Adrenal gland (tissue), 12 donors: ENCODE results near the gene SPAG16. TPM values are rescaled to one million over a fixed set of nuclear protein-coding genes. Genes with fewer than 3 reads are reported as not detected.

ENCODE experiments used
- DNase-seq, 7 donors: peaks; one replicate each; pipeline ENCODE4 v3.0.0-alpha.2; 2019 to 2020
- H3K27ac ChIP-seq, 5 donors: fragments of 200-600 bp; sonication (generic) in 4 of 5; 1 replicate in 3 of 5; 2 replicates in 2 of 5; pipeline versions ENCODE4 v1.5.1 to v1.8.0; 2016 to 2020; ENCODE audit warnings: mild to moderate bottlenecking in 1 of 5
- H3K27me3 ChIP-seq: fragments of 200-600 bp; 2 replicates; pipeline ENCODE4 v1.8.0; 2021
- H3K36me3 ChIP-seq, 2 donors: fragments of 200-600 bp; replicated peaks in 1 of 2; 1 replicate in 1 of 2; 2 replicates in 1 of 2; pipeline versions ENCODE4 v1.5.1 to v1.8.0; 2018 to 2022
- H3K4me1 ChIP-seq, 2 donors: fragments of 200-600 bp; replicated peaks in 1 of 2; 1 replicate in 1 of 2; 2 replicates in 1 of 2; pipeline versions ENCODE4 v1.5.1 to v1.8.0; 2018 to 2021
- H3K4me3 ChIP-seq, 4 donors: fragments of 200-600 bp; sonication (generic) in 3 of 4; one replicate each; pipeline ENCODE4 v1.5.1; 2016 to 2018
- H3K9me3 ChIP-seq, 3 donors: fragments of 200-600 bp; sonication (generic) in 1 of 3; replicated peaks in 1 of 3; 1 replicate in 2 of 3; 2 replicates in 1 of 3; pipeline versions ENCODE4 v1.5.1 to v1.8.0; 2016 to 2021
- POLR2A ChIP-seq, 2 donors: fragments of 450-650 bp; IDR thresholded peaks; one replicate each; pipeline ENCODE4 v1.6.1; 2017; ENCODE audit warnings: antibody characterized with exemption in 2 of 2, mild to moderate bottlenecking in 2 of 2, moderate library complexity in 1 of 2
- WGBS, 4 donors: extraction: QIAGEN DNeasy Blood & Tissue Kit in 2 of 4; methylation state at CpG; one replicate each; pipeline versions ENCODE4 v1.1.5 to v1.1.7; 2013 to 2017; 5-methylcytosine and 5-hydroxymethylcytosine counted together
- intact Hi-C, 2 donors: fragments of 100-400 bp; cut with DNase I; formaldehyde crosslinking; loops; one replicate each; pipeline versions ENCODE4 v1.14.1 to v1.15.0; 2022 to 2023
- polyA plus RNA-seq, 3 donors: library from polyadenylated mRNA; stranded (reverse); fragments of 200-250 nt in 2 of 3; fragments of 350-450 nt in 1 of 3; fragmentation: Illumina TruSeq in 1 of 3; extraction: RNeasy Lipid Tissue Mini Kit (QIAGEN cat#74804) in 1 of 3; gene quantifications; one replicate each; pipeline ENCODE4 v1.2.3, GENCODE V29; 2013 to 2014
- total RNA-seq, 9 donors: library from RNA; depleted of rRNA in 4 of 9; stranded (reverse); fragments of >200 nt in 4 of 9; fragments of 120-200 nt in 1 of 9; fragmentation: NEBNext Ultra II Directional in 1 of 9; extraction: Animal tissue kit (Norgen Biotek cat#: 25700) in 1 of 9; gene quantifications; one replicate each; pipeline versions ENCODE4 v1.1.0 to v1.2.4, GENCODE V29; 2013 to 2023
- TF ChIP-seq, protein P1 (sequence below), 6 experiments: fragments of 450-650 bp in 4 of 6; fragments of 200-600 bp in 2 of 6; sonication (generic) in 1 of 6; IDR thresholded peaks; 1 replicate in 5 of 6; 2 replicates in 1 of 6; pipeline versions ENCODE4 v1.5.1 to v1.8.0; 2016 to 2021; ENCODE audit warnings: antibody characterized with exemption in 6 of 6, mild to moderate bottlenecking in 2 of 6, moderate library complexity in 1 of 6
- donor health status: healthy with polysubstance abuse.
- donor health status: Bipolar disorder and iron deficiency.
- donor health status: DM: yes; HTN: yes; CAD: no.
- donor health status: DM: no; HTN: no; CAD: no.
- donor health status: DM: no; HTN: no; CAD: no.
- donor health status: DM: yes; HTN: yes; CAD: no.

The SPAG16 gene
- total and polyA plus RNA-seq, 12 donors = 12.4 to 45.3 (median 21.8) TPM

DNA sequence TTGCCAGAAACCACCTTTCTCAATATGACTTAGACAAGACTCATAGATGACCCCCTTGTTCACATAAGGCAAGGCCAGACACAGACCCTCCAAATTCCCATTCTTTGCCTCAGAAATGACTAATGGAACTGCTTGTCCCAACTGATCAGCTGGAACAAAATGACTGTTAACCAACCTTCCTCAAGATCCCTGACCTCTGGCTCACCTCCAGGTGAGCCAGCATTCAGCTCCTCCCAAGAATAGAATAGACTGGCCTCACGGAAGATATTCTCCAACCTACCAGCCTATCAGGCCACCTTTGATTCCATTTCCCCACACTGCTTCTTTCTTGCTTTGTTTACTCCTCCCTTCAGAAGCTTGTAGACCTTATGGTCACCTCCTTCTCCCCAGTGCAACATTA is 930.8 kb downstream of the SPAG16 start:
- no peak for DNase-seq
- H3K36me3 ChIP-seq = no peaks in the 10 kb centered on the region
- intact Hi-C loops = no loop called here
- H3K4me1 ChIP-seq = no peaks in the 10 kb centered on the region
- H3K9me3 ChIP-seq = no peaks in the 10 kb centered on the region
- no peak overlapping the region for H3K27ac ChIP-seq
- H3K27me3 ChIP-seq = no peaks in the 10 kb centered on the region
- TF ChIP-seq, protein P1, sequence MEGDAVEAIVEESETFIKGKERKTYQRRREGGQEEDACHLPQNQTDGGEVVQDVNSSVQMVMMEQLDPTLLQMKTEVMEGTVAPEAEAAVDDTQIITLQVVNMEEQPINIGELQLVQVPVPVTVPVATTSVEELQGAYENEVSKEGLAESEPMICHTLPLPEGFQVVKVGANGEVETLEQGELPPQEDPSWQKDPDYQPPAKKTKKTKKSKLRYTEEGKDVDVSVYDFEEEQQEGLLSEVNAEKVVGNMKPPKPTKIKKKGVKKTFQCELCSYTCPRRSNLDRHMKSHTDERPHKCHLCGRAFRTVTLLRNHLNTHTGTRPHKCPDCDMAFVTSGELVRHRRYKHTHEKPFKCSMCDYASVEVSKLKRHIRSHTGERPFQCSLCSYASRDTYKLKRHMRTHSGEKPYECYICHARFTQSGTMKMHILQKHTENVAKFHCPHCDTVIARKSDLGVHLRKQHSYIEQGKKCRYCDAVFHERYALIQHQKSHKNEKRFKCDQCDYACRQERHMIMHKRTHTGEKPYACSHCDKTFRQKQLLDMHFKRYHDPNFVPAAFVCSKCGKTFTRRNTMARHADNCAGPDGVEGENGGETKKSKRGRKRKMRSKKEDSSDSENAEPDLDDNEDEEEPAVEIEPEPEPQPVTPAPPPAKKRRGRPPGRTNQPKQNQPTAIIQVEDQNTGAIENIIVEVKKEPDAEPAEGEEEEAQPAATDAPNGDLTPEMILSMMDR (IDR thresholded peaks at IDR 0.05) = no peak
- no peak for TF ChIP-seq POLR2A (IDR thresholded peaks at IDR 0.05)
- 69 to 78% (median 71%) methylated on average over 1 of the region's 1 CpG for WGBS, 4 donors
- no peak overlapping the region for H3K4me3 ChIP-seq

- H3K27ac ChIP-seq = no peak overlapping the region
- DNase-seq = no peak
- intact Hi-C loops = no loop called here
Measured at GRCh38 chr2:214217136-214217535, 932.9 kb downstream of the SPAG16 start.

GRCh38 chr2:214217599-214217998 is 933.3 kb downstream of the SPAG16 start:
- DNase-seq = no peak
- Histone ChIP-seq H3K36me3 (no peaks in the 10 kb centered on the region), H3K27ac (no peak overlapping the region), H3K4me3 (no peak overlapping the region), H3K9me3 (no peaks in the 10 kb centered on the region), H3K4me1 (no peaks in the 10 kb centered on the region), H3K27me3 (no peaks in the 10 kb centered on the region)
- no peak for TF ChIP-seq POLR2A (IDR thresholded peaks at IDR 0.05)
- TF ChIP-seq, protein P1 (IDR thresholded peaks at IDR 0.05) = no peak
- WGBS, 4 donors = 54 to 68% (median 59%) methylated on average over 1 of the region's 1 CpG
- intact Hi-C loops = no loop called here

More at GRCh38 chr2:214217136-214217535, 932.9 kb downstream of the SPAG16 start:
- Histone ChIP-seq H3K9me3 (no peaks in the 10 kb centered on the region), H3K27me3 (no peaks in the 10 kb centered on the region), H3K4me1 (no peaks in the 10 kb centered on the region), H3K4me3 (no peak overlapping the region), H3K36me3 (no peaks in the 10 kb centered on the region)
- WGBS, 4 donors = 50 to 74% (median 60%) methylated on average over 2 of the region's 2 CpGs
- no peak for TF ChIP-seq POLR2A (IDR thresholded peaks at IDR 0.05)
- TF ChIP-seq, protein P1 (IDR thresholded peaks at IDR 0.05) = no peak

- WGBS, 4 donors = 51 to 64% (median 52%) methylated on average over 3 of the region's 3 CpGs
- Histone ChIP-seq H3K36me3 (no peaks in the 10 kb centered on the region), H3K27ac (no peak overlapping the region), H3K9me3 (no peaks in the 10 kb centered on the region), H3K4me1 (no peaks in the 10 kb centered on the region), H3K4me3 (no peak overlapping the region), H3K27me3 (no peaks in the 10 kb centered on the region)
- intact Hi-C loops = no loop called here
- no peak for DNase-seq
- TF ChIP-seq POLR2A (IDR thresholded peaks at IDR 0.05) = no peak
- TF ChIP-seq, protein P1 (IDR thresholded peaks at IDR 0.05) = no peak
Measured at GRCh38 chr2:214220251-214220650, 936.0 kb downstream of the SPAG16 start.
